Type B pancreatic cell (in vitro differentiated cells): Measurements from ENCODE around the gene TMUB1. TPM values are rescaled to one million over a fixed set of nuclear protein-coding genes. Genes with fewer than 3 reads are reported as not detected.

Source experiments
- DNase-seq: peaks from one replicate; pipeline ENCODE4 v3.0.0; 2021; ENCODE audit warnings: mixed read lengths; ENCODE audit not compliant: unreplicated experiment; ENCODE audit errors: extremely low spot score
- H3K27ac Mint-ChIP-seq: 2 replicates; pipeline ENCODE4 v1.8.0; 2021; ENCODE audit warnings: mild to moderate bottlenecking, mixed read lengths
- H3K27me3 Mint-ChIP-seq: 2 replicates; pipeline ENCODE4 v1.8.0; 2021; ENCODE audit warnings: mixed read lengths
- H3K36me3 Mint-ChIP-seq: 2 replicates; pipeline ENCODE4 v1.8.0; 2021; ENCODE audit warnings: mixed read lengths
- H3K4me1 Mint-ChIP-seq: one replicate; pipeline ENCODE4 v1.8.0; 2021; ENCODE audit warnings: mixed read lengths; ENCODE audit not compliant: unreplicated experiment
- H3K4me3 Mint-ChIP-seq: 2 replicates; pipeline ENCODE4 v1.8.0; 2021; ENCODE audit warnings: mild to moderate bottlenecking, mixed read lengths
- H3K9me3 Mint-ChIP-seq: 2 replicates; pipeline ENCODE4 v1.8.0; 2021; ENCODE audit warnings: mixed read lengths
- total RNA-seq: library from RNA; stranded (reverse); gene quantifications from 2 replicates; pipeline ENCODE4 v1.2.1, GENCODE V29; 2021; ENCODE audit warnings: low replicate concordance
- TF ChIP-seq, protein P1 (sequence below): fragments of 200-600 bp; sonication (generic); conservative IDR thresholded peaks from 2 replicates; pipeline ENCODE4 v1.5.0; 2021; ENCODE audit warnings: antibody characterized with exemption, mild to moderate bottlenecking

The TMUB1 gene
- total RNA-seq, 1 donor from 2014 or later, result 37.9 TPM

DNA sequence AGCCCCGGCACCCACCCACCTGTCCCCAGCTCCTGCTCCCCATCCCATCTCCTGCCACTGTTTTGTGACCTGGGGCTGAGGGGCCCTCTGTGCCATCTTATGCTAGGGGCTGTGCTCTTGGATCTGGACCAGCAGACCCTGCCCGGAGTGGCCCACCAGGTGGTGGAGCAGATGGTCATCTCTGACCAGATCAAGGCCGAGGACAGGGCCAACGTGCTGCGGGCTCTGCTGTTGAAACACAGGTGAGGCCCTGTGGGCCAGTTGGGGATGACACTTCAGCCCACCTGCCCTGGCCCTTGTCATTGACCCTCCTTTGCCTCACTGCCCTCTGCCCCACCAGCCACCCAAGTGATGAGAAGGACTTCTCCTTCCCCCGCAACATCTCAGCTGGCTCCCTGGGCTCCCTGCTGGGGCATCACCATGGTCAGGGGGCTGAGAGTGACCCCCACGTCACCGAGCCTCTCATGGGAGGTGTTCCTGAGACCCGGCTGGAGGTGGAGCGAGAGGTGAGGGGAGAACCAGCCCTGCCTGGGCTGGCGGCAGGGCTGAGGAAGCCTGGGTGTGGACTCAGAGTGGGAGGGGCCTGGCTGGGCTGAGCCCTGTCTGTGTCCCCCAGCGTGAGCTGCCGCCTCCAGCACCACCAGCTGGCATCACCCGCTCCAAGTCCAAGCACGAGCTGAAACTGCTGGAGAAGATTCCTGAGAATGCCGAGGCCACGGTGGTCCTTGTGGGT lies 13.3 kb downstream of the TMUB1 start:
- H3K36me3 Mint-ChIP-seq, result peaks cover 3% of the 10 kb centered on the region
- no peak overlapping the region for H3K4me3 Mint-ChIP-seq
- H3K9me3 Mint-ChIP-seq, result no peaks in the 10 kb centered on the region
- H3K27ac Mint-ChIP-seq, result no peak overlapping the region
- no peak for DNase-seq
- no peaks in the 10 kb centered on the region for H3K4me1 Mint-ChIP-seq
- no peaks in the 10 kb centered on the region for H3K27me3 Mint-ChIP-seq
- TF ChIP-seq, protein P1, sequence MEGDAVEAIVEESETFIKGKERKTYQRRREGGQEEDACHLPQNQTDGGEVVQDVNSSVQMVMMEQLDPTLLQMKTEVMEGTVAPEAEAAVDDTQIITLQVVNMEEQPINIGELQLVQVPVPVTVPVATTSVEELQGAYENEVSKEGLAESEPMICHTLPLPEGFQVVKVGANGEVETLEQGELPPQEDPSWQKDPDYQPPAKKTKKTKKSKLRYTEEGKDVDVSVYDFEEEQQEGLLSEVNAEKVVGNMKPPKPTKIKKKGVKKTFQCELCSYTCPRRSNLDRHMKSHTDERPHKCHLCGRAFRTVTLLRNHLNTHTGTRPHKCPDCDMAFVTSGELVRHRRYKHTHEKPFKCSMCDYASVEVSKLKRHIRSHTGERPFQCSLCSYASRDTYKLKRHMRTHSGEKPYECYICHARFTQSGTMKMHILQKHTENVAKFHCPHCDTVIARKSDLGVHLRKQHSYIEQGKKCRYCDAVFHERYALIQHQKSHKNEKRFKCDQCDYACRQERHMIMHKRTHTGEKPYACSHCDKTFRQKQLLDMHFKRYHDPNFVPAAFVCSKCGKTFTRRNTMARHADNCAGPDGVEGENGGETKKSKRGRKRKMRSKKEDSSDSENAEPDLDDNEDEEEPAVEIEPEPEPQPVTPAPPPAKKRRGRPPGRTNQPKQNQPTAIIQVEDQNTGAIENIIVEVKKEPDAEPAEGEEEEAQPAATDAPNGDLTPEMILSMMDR, result no peak

GRCh38 chr7:151068069-151068773 lies 15.1 kb downstream of the TMUB1 start:
- H3K27ac Mint-ChIP-seq, result no peak overlapping the region
- peaks cover 3% of the 10 kb centered on the region for H3K4me1 Mint-ChIP-seq
- H3K4me3 Mint-ChIP-seq, result no peak overlapping the region
- peaks cover 3% of the 10 kb centered on the region for H3K36me3 Mint-ChIP-seq
- TF ChIP-seq, protein P1, result no peak
- DNase-seq, result no peak
- no peaks in the 10 kb centered on the region for H3K27me3 Mint-ChIP-seq
- H3K9me3 Mint-ChIP-seq, result no peaks in the 10 kb centered on the region

DNA sequence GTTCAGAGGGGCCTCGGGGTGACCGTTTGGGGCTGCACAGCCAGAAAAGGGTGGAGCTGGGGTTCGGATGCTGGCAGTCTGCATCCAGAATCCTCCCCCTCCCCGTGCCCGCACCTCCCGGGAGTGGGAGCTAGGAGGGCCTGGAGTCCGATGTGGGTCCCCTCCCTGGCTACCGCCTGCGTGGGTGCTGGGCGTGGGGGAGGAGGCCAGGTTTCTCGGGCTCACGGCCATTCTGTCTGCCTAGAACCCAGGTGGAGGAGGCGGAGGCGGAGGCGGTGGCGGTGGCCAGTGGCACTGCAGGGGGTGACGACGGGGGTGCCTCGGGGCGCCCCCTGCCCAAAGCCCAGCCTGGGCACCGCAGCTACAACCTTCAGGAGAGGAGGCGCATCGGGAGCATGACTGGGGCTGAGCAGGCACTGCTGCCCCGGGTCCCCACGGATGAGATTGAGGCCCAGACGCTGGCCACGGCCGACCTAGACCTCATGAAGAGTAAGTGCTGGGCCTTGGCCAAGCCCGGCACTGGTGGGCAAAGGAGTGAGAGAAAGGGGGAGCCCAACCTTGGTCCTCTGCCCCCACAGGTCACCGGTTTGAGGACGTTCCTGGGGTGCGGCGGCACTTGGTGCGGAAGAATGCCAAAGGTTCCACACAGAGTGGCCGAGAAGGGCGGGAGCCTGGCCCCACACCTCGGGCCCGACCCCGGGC lies 16.9 kb downstream of the TMUB1 start:
- Mint-ChIP-seq H3K9me3 (no peaks in the 10 kb centered on the region), H3K27ac (no peak overlapping the region), H3K27me3 (no peaks in the 10 kb centered on the region), H3K4me1 (peaks cover 10% of the 10 kb centered on the region), H3K4me3 (no peak overlapping the region), H3K36me3 (peaks cover 3% of the 10 kb centered on the region)
- no peak for DNase-seq
- TF ChIP-seq, protein P1, result no peak

DNA sequence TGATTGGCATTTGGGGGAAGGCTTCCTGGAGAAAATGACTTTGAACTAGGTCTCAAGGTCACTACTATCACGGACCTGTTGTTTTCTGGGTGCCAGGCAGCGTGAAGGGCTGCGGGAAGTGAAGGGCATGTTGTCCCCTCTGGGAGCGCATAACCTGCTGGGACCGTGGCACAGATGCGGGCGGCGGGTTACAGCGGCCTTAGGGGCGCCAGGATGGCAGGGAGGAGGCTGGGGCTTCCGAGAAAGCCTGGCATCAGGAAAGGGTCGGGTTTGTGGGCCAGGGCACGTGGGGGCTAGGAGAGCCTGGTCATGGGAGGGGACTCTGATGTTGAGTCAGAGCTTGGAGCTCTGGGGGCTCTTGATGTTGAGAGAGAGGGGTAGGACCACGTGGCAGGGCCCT lies 17.8 kb downstream of the TMUB1 start:
- Mint-ChIP-seq H3K9me3 (no peaks in the 10 kb centered on the region), H3K27me3 (no peaks in the 10 kb centered on the region), H3K4me3 (no peak overlapping the region), H3K36me3 (peaks cover 3% of the 10 kb centered on the region), H3K27ac (no peak overlapping the region), H3K4me1 (peaks cover 15% of the 10 kb centered on the region)
- no peak for DNase-seq
- TF ChIP-seq, protein P1, result no peak

DNA sequence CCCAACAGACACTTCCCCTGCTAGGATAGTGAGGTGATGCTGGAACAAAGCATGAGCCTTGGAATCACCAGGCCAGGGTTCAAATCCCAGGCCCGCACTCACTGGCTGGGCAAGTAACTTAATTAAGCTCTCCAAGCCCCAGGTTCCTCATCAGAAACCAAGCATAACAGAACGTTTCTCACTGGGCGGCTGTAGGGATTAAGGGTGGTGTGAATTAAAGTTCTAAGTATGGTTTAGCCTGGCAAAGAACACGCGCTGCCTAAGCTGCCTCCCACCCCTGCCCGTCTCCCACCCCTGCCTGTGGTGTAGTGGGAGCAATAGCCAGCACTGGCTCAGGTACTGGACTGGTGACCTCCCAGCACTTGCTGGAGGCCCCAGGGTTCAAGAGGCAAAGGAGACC lies 18.3 kb downstream of the TMUB1 start:
- no peak overlapping the region for H3K4me3 Mint-ChIP-seq
- DNase-seq, result no peak
- no peak overlapping the region for H3K27ac Mint-ChIP-seq
- TF ChIP-seq, protein P1, result no peak
- H3K9me3 Mint-ChIP-seq, result no peaks in the 10 kb centered on the region
- peaks cover 15% of the 10 kb centered on the region for H3K4me1 Mint-ChIP-seq
- H3K27me3 Mint-ChIP-seq, result no peaks in the 10 kb centered on the region
- H3K36me3 Mint-ChIP-seq, result peaks cover 3% of the 10 kb centered on the region
